ENCODE measurements around the gene ANP32D.
A peak's percentile ranks its signal among the peaks of the same experiment; 100 is the strongest.
"Not testable (repeated sequence)": the region's sequence is repeated elsewhere in the genome, so short reads cannot be mapped to it uniquely, and the experiment has no call there.

ANP32D gene

DNA sequence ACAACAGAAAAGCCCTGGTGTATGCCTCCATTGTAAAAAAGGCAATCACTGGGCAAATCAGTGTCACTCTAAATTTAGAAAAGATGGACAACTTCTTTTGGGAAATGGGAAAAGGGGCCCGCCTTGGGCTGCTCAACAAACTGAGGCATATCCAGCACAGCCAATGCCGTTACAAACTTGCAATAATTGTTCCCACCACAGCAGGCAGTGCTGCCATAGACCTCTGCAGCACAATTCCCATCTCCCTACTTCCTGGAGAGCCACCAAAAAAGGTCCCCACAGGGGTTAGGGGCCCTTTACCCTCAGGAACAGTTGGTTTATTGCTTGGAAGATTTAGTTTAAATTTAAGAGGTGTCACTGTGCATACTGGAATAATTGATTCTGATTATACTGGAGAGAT lies 36.6 kb downstream of the ANP32D start:
- TF ChIP-seq, protein P1, sequence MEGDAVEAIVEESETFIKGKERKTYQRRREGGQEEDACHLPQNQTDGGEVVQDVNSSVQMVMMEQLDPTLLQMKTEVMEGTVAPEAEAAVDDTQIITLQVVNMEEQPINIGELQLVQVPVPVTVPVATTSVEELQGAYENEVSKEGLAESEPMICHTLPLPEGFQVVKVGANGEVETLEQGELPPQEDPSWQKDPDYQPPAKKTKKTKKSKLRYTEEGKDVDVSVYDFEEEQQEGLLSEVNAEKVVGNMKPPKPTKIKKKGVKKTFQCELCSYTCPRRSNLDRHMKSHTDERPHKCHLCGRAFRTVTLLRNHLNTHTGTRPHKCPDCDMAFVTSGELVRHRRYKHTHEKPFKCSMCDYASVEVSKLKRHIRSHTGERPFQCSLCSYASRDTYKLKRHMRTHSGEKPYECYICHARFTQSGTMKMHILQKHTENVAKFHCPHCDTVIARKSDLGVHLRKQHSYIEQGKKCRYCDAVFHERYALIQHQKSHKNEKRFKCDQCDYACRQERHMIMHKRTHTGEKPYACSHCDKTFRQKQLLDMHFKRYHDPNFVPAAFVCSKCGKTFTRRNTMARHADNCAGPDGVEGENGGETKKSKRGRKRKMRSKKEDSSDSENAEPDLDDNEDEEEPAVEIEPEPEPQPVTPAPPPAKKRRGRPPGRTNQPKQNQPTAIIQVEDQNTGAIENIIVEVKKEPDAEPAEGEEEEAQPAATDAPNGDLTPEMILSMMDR (IDR thresholded peaks at IDR 0.05; ENCODE audit: low read depth, low read length, missing control alignments), result no peak
- DNase-seq (ENCODE audit: low read depth), result no peak
- H3K4me3 ChIP-seq (ENCODE audit: low read depth, low read length), result no peak overlapping the region

DNA sequence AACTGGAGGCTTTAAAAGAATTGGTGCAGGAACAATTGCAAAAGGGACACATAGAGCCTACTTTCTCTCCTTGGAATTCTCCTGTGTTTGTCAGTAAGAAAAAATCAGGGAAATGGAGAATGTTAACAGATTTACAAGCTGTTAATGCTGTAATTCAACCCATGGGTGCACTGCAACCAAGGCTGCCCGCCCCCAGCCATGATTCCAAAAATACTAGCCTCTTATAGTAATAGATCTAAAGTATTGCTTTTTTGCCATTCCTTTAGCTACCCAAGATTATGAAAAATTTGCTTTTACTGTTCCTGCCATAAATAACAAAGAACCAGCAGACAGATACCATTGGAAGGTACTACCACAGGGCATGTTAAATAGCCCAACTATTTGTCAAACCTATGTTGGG lies 37.8 kb downstream of the ANP32D start:
- H3K4me3 ChIP-seq (ENCODE audit: low read depth, low read length), result no peak overlapping the region
- TF ChIP-seq, protein P1 (IDR thresholded peaks at IDR 0.05; ENCODE audit: low read depth, low read length, missing control alignments), result no peak
- DNase-seq (ENCODE audit: low read depth), result no peak

DNA sequence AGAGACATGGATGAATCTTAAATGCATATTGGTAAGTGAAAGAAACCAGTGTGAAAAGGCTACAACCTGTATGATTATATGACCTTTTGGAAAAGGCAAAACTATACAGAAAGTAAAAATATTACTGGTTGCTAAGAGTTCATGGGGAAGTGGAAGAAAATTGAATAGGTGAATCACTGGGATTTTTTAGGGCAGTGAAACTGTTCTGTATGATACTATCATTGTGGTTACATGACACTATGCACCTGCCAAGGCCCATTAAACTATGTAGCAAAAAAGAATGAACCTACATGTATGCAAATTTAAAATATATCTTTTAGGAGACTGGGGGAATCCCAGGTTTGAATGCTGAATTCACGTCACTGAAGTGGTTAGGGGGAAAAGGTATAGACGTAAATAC lies 40.5 kb downstream of the ANP32D start:
- H3K4me3 ChIP-seq (ENCODE audit: low read depth, low read length), result no peak overlapping the region
- TF ChIP-seq, protein P1 (IDR thresholded peaks at IDR 0.05; ENCODE audit: low read depth, low read length, missing control alignments), result no peak
- peak; percentile 30 for DNase-seq (ENCODE audit: low read depth)

DNA sequence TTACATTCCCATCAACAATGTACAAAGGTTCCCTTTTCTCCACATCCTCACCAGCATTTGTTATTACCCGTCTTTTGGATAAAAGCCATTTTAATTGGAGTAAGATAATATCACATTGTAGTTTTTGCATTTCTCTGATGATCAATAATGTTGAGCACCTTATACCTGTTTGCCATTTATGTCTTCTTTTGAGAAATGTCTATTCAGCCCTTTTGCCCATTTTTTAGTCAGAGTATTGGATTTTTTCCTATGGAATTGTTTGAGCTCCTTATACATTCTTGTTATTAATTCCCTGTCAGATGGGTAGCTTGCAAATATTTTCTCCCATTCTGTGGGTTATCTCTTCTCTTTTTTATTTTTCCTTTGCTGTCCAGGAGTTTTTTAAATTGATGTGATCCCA lies 42.4 kb downstream of the ANP32D start:
- no peak for DNase-seq (ENCODE audit: low read depth)
- no peak overlapping the region for H3K4me3 ChIP-seq (ENCODE audit: low read depth, low read length)
- TF ChIP-seq, protein P1 (IDR thresholded peaks at IDR 0.05; ENCODE audit: low read depth, low read length, missing control alignments), result no peak

DNA sequence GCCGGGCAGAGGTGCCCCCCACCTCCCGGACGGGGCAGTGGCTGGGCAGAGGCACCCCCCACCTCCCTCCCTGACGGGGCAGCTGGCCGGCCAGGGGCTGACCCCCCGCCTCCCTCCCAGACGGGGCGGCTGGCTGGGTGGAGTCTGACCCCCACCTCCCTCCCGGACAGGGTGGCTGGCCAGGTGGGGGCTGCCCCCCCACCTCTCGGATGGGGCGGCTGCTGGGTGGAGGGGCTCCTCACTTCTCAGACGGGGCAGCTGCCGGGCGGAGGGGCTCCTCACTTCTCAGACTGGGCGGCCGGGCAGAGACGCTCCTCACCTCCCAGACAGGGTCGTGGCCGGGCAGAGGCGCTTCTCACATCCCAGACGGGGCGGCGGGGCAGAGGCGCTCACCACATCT lies 48.0 kb downstream of the ANP32D start:
- DNase-seq (ENCODE audit: low read depth); H3K4me3 ChIP-seq (ENCODE audit: low read depth, low read length): not testable (repeated sequence)
